Measurements from ENCODE around the gene NAALADL2. TPM values are rescaled to one million over a fixed set of nuclear protein-coding genes. Genes with fewer than 3 reads are reported as not detected.

The NAALADL2 gene
- total and polyA plus RNA-seq, 2 donors (not counting 3 experiments of a cell fraction or from before 2014, with no cell fraction given), result 1.1 to 4.0 TPM

DNA sequence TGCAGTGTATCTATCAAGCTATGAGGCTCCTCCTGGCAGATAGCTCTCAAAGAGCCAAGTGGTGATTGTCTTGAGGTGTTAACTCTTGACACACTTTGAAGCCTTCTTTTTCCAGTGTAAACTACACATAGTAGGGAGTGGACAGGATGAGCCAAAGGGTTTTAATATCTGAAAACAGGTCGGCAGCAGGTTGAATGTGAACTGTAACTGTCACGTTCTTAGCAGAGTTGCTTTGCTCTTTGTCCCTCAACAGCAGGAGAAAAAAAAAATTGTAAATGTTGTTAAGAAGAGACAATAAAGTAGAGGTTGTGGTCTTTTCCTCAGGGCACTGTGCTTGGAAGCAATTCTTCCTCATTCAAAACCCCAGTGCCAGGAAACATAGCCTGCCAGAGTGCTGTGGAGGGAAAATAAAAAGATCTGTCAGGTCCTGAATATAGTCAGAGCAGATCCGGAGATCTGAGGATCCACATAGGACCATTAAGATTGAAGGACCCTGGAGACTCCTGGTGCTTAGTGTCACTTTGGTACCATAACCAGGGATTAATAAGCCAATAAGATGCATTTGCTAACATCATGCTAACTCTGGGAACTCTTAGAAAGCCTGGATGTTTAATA lies 229.7 kb downstream of the NAALADL2 start:
- Histone ChIP-seq H3K9ac (replicated peaks; ENCODE audit: extremely low read depth, insufficient read depth, low read length) (no peak overlapping the region), H3K27me3 (ENCODE audit: control insufficient read depth in 2 of 2, insufficient read depth in 2 of 2, low read length in 2 of 2) (no peaks in the 10 kb centered on the region), H3K4me2 (ENCODE audit: insufficient read depth, low read length) (no peak overlapping the region), H3K4me3 (replicated peaks in 1 of 3; ENCODE audit: insufficient read depth in 1 of 3, low read depth in 1 of 3, low read length in 3 of 3) (no peak overlapping the region), H3K4me1 (ENCODE audit: control insufficient read depth, extremely low read depth, insufficient read depth, low read length) (no peaks in the 10 kb centered on the region), H4K20me1 (replicated peaks; ENCODE audit: control insufficient read depth, extremely low read depth, insufficient read depth, low read length) (no peaks in the 10 kb centered on the region), H3K79me2 (ENCODE audit: control insufficient read depth, insufficient read depth, low read length) (no peaks in the 10 kb centered on the region), H2AFZ (ENCODE audit: low read depth, low read length) (no peak overlapping the region), H3K9me3 (replicated peaks; ENCODE audit: control insufficient read depth, insufficient read depth, low read length) (no peaks in the 10 kb centered on the region), H3K9me1 (replicated peaks; ENCODE audit: control insufficient read depth, extremely low read depth, insufficient read depth, low read length) (no peaks in the 10 kb centered on the region), H3K36me3 (ENCODE audit: control insufficient read depth in 2 of 2, extremely low read depth in 1 of 2, insufficient read depth in 2 of 2, low read length in 2 of 2) (no peaks in the 10 kb centered on the region), H3K27ac (ENCODE audit: insufficient read depth, low read depth, low read length) (no peak overlapping the region)
- FAIRE-seq (no peak), DNase-seq (ENCODE audit: low read depth, low spot score) (no peak)
- intact Hi-C loops (cut with micrococcal nuclease), result no loop called here
- TF ChIP-seq POLR2AphosphoS5 (IDR thresholded peaks at IDR 0.05; ENCODE audit: insufficient read depth, low read depth, low read length) (no peak), EZH2 (IDR thresholded peaks at IDR 0.05; ENCODE audit: borderline replicate concordance, low read depth, low read length, severe bottlenecking) (no peak), MYC (IDR thresholded peaks at IDR 0.05; ENCODE audit: low read depth, low read length) (no peak), POLR2A (IDR thresholded peaks at IDR 0.05; ENCODE audit: low read depth, low read length) (no peak), JUN (IDR thresholded peaks at IDR 0.05; ENCODE audit: borderline replicate concordance, insufficient read depth, insufficient read length, low read depth) (no peak), GATA2 (IDR thresholded peaks at IDR 0.05; ENCODE audit: insufficient read depth, insufficient read length, low read depth, low read length) (no peak), FOS (IDR thresholded peaks at IDR 0.05; ENCODE audit: borderline replicate concordance, insufficient read depth, low read length) (no peak)
- TF ChIP-seq, protein P1, sequence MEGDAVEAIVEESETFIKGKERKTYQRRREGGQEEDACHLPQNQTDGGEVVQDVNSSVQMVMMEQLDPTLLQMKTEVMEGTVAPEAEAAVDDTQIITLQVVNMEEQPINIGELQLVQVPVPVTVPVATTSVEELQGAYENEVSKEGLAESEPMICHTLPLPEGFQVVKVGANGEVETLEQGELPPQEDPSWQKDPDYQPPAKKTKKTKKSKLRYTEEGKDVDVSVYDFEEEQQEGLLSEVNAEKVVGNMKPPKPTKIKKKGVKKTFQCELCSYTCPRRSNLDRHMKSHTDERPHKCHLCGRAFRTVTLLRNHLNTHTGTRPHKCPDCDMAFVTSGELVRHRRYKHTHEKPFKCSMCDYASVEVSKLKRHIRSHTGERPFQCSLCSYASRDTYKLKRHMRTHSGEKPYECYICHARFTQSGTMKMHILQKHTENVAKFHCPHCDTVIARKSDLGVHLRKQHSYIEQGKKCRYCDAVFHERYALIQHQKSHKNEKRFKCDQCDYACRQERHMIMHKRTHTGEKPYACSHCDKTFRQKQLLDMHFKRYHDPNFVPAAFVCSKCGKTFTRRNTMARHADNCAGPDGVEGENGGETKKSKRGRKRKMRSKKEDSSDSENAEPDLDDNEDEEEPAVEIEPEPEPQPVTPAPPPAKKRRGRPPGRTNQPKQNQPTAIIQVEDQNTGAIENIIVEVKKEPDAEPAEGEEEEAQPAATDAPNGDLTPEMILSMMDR (IDR thresholded peaks at IDR 0.05; ENCODE audit: extremely low read depth in 1 of 2, insufficient read depth in 1 of 2, low read depth in 1 of 2, low read length in 2 of 2), result no peak
- TF ChIP-seq, protein P2, sequence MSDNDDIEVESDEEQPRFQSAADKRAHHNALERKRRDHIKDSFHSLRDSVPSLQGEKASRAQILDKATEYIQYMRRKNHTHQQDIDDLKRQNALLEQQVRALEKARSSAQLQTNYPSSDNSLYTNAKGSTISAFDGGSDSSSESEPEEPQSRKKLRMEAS (IDR thresholded peaks at IDR 0.05; ENCODE audit: insufficient read depth, insufficient read length), result no peak
- ChIA-PET CTCF (no interaction called here), POLR2A (no interaction called here)
- dilution Hi-C loops (cut with MboI; ENCODE audit: extremely low pct_ligation_motif_present, low sequenced_read_pairs), result no loop called here
- no TSS peak for BruUV-seq (replicated peaks)

Measured in endothelial cell of umbilical vein (primary cell).